SK-N-SH (cell line): Measurements from ENCODE around the gene CSRNP3. TPM values are rescaled to one million over a fixed set of nuclear protein-coding genes. Genes with fewer than 3 reads are reported as not detected.
A peak's percentile ranks its signal among the peaks of the same experiment; 100 is the strongest.

Source experiments
- CTCF ChIA-PET: fragments of 300-600, 350-600 bp; formaldehyde crosslinking; extraction: SDS; loops from one replicate; lab custom pipeline; 2021; lab: Yijun Ruan, JAX
- POLR2A ChIA-PET: fragments of 350-600 bp; sonication (Branson Sonifier 250); formaldehyde crosslinking; extraction: SDS; loops from one replicate; lab custom pipeline; 2020; ENCODE audit warnings: antibody characterized with exemption, inconsistent platforms; lab: Yijun Ruan, JAX
- DNase-seq: peaks from one replicate; pipeline ENCODE4 v3.0.0; 2012
- H2AFZ ChIP-seq: fragments of 200-600 bp; sonication (generic); 2 replicates; pipeline ENCODE4 v1.8.1; 2016; ENCODE audit warnings: antibody characterized with exemption, mild to moderate bottlenecking, low read depth
- H3F3A ChIP-seq: fragments of 200-600 bp; sonication (generic); replicated peaks from 2 replicates; pipeline ENCODE3; 2016; ENCODE audit warnings: antibody characterized with exemption, mild to moderate bottlenecking; ENCODE audit not compliant: insufficient read depth
- H3K27ac ChIP-seq, 2 experiments: fragments of 200-500 bp in 1 of 2; fragments of 200-600 bp in 1 of 2; sonication (Bioruptor generic) in 1 of 2; sonication (generic), shearing (Covaris generic) in 1 of 2; 2 replicates each; pipeline versions ENCODE4 v1.5.1 to v1.6.1; 2014 to 2016; ENCODE audit warnings: low read depth in 2 of 2, inconsistent platforms in 1 of 2, low read length in 1 of 2, mild to moderate bottlenecking in 1 of 2, mixed read lengths in 1 of 2
- H3K27me3 ChIP-seq: fragments of 200-600 bp; sonication (generic), shearing (Covaris generic); 2 replicates; pipeline ENCODE4 v1.6.1; 2016; ENCODE audit warnings: mixed run types; ENCODE audit not compliant: insufficient read depth
- H3K36me3 ChIP-seq, 2 experiments: fragments of 200-500 bp in 1 of 2; fragments of 200-600 bp in 1 of 2; sonication (Bioruptor generic) in 1 of 2; sonication (generic) in 1 of 2; replicated peaks in 1 of 2; 2 replicates each; pipeline versions ENCODE3 to v1.5.1; 2014 to 2016; ENCODE audit warnings: low read length in 1 of 2, mild to moderate bottlenecking in 1 of 2; ENCODE audit not compliant: insufficient read depth in 2 of 2, control insufficient read depth in 1 of 2
- H3K4me1 ChIP-seq, 2 experiments: fragments of 200-500 bp in 1 of 2; fragments of 200-600 bp in 1 of 2; sonication (Bioruptor generic) in 1 of 2; sonication (generic), shearing (Covaris generic) in 1 of 2; 2 replicates each; pipeline versions ENCODE4 v1.5.1 to v1.6.1; 2014 to 2016; ENCODE audit warnings: low read depth in 1 of 2, low read length in 1 of 2, mixed run types in 1 of 2; ENCODE audit not compliant: insufficient read depth in 2 of 2, control insufficient read depth in 1 of 2
- H3K4me2 ChIP-seq: fragments of 200-600 bp; sonication (generic), shearing (Covaris generic); 2 replicates; pipeline ENCODE4 v1.6.1; 2017; ENCODE audit warnings: mixed run types
- H3K4me3 ChIP-seq, 2 experiments: fragments of 200-500 bp in 1 of 2; fragments of 200-600 bp in 1 of 2; sonication (Bioruptor generic) in 1 of 2; sonication (generic), shearing (Covaris generic) in 1 of 2; 2 replicates each; pipeline versions ENCODE4 v1.5.1 to v1.8.1; 2014 to 2016; ENCODE audit warnings: low read depth in 2 of 2, inconsistent platforms in 1 of 2, low read length in 1 of 2, mild to moderate bottlenecking in 1 of 2, mixed read lengths in 1 of 2, moderate library complexity in 1 of 2
- H3K79me2 ChIP-seq: fragments of 200-600 bp; sonication (generic); 2 replicates; pipeline ENCODE4 v1.8.1; 2017; ENCODE audit warnings: mild to moderate bottlenecking; ENCODE audit not compliant: insufficient read depth
- H3K9ac ChIP-seq: fragments of 200-600 bp; sonication (generic); 2 replicates; pipeline ENCODE4 v1.6.1; 2017; ENCODE audit warnings: mixed run types
- H3K9me2 ChIP-seq: fragments of 200-600 bp; sonication (generic); 2 replicates; pipeline ENCODE4 v1.6.1; 2017; ENCODE audit warnings: mixed run types
- H3K9me3 ChIP-seq: fragments of 200-600 bp; sonication (generic); 2 replicates; pipeline ENCODE4 v1.6.1; 2017; ENCODE audit warnings: mixed run types, mild to moderate bottlenecking, moderate library complexity
- H4K20me1 ChIP-seq: fragments of 200-600 bp; sonication (generic); 2 replicates; pipeline ENCODE4 v1.6.1; 2017; ENCODE audit warnings: mild to moderate bottlenecking, mixed run types; ENCODE audit not compliant: insufficient read depth
- FOSL2 ChIP-seq: IDR thresholded peaks from 2 replicates; pipeline ENCODE4 v1.4.0; 2012; ENCODE audit warnings: low read depth, mild to moderate bottlenecking, moderate library complexity, borderline replicate concordance
- GABPA ChIP-seq: IDR thresholded peaks from 2 replicates; pipeline ENCODE4 v1.4.0; 2012; ENCODE audit warnings: low read depth, mild to moderate bottlenecking
- NFIC ChIP-seq: IDR thresholded peaks from 2 replicates; pipeline ENCODE4 v1.4.0; 2012; ENCODE audit warnings: borderline replicate concordance
- POLR2AphosphoS5 ChIP-seq: IDR thresholded peaks from 2 replicates; pipeline ENCODE4 v1.6.1; 2012; ENCODE audit warnings: low read depth, low read length
- RAD21 ChIP-seq: IDR thresholded peaks from 2 replicates; pipeline ENCODE4 v1.6.1; 2012; ENCODE audit warnings: mild to moderate bottlenecking, low read length
- RFX5 ChIP-seq: IDR thresholded peaks from 2 replicates; pipeline ENCODE4 v1.6.1; 2012; ENCODE audit warnings: mild to moderate bottlenecking, improper control_type of control experiment, low read length
- SMC3 ChIP-seq: IDR thresholded peaks from 2 replicates; pipeline ENCODE4 v1.6.1; 2012; ENCODE audit warnings: low read depth, low read length, improper control_type of control experiment
- TCF12 ChIP-seq: IDR thresholded peaks from 2 replicates; pipeline ENCODE4 v1.4.0; 2012
- YY1 ChIP-seq: IDR thresholded peaks from 2 replicates; pipeline ENCODE4 v1.4.0; 2012; ENCODE audit warnings: low read depth, mild to moderate bottlenecking
- WGBS: methylation state at CpG from one replicate; pipeline ENCODE4 v1.1.6; 2017; ENCODE audit warnings: low lambda C conversion rate; 5-methylcytosine and 5-hydroxymethylcytosine counted together
- polyA plus RNA-seq, 3 experiments: library from polyadenylated mRNA; depleted of rRNA; stranded (reverse); fragments of >200 nt; gene quantifications; 2 replicates each; pipeline ENCODE4 v1.2.3, GENCODE V29; 2012
- TF ChIP-seq, protein P1 (sequence below): fragments of 150-350 bp; IDR thresholded peaks from 2 replicates; pipeline ENCODE4 v1.6.1; 2017; ENCODE audit warnings: antibody characterized with exemption, low read length, low read depth, borderline replicate concordance
- TF ChIP-seq, protein P2 (sequence below): IDR thresholded peaks from 2 replicates; pipeline ENCODE4; 2012

The CSRNP3 gene
- polyA plus RNA-seq, 1 of the 3 experiments (the other 2 are of a cell fraction) = 1.0 TPM

DNA sequence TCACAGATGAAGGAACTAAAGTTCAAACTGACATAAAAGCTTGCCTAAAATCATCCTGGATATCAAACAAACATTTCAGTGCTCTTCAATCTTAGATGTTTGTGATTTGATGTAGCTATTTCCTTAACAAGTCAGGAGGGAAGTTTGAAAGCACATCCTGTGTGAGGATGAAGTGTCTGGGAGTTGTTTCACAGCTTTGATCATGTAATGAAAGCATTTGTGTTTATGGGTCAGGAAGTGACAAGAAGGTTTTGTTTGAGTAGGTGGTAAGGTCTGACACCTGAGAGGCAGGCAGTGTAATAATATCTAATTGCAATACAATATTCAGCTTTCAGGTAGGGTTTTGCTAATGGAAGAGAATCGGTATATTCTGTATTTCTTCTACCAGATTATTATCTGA, 26.0 kb upstream of the CSRNP3 start:
- DNase-seq = no peak
- Histone ChIP-seq H3K4me3 (no peak overlapping the region), H3F3A (no peaks in the 10 kb centered on the region), H3K27me3 (no peaks in the 10 kb centered on the region), H3K4me1 (peaks cover 6 to 12% of the 10 kb centered on the region in 2 experiments; a peak in 2 of 4 replicates), H3K27ac (no peak overlapping the region), H3K9me3 (no peaks in the 10 kb centered on the region), H4K20me1 (no peaks in the 10 kb centered on the region), H3K36me3 (no peaks in the 10 kb centered on the region), H3K4me2 (no peak overlapping the region), H3K9ac (no peak overlapping the region), H2AFZ (0 out of 2 replicates have a peak overlapping the region, but pooled peaks have one; percentile 2), H3K79me2 (no peaks in the 10 kb centered on the region), H3K9me2 (no peaks in the 10 kb centered on the region)
- ChIA-PET CTCF (interaction anchor here (1.2 kb wide), 1 partner anchor 431 kb away, joined by 4 read pairs; no protein-coding TSS in a partner anchor), POLR2A (no interaction called here)
- WGBS = 87% methylated on average over 1 of the region's 1 CpG
- TF ChIP-seq GABPA = no peak
- no peak for TF ChIP-seq POLR2AphosphoS5
- no peak for TF ChIP-seq FOSL2

DNA sequence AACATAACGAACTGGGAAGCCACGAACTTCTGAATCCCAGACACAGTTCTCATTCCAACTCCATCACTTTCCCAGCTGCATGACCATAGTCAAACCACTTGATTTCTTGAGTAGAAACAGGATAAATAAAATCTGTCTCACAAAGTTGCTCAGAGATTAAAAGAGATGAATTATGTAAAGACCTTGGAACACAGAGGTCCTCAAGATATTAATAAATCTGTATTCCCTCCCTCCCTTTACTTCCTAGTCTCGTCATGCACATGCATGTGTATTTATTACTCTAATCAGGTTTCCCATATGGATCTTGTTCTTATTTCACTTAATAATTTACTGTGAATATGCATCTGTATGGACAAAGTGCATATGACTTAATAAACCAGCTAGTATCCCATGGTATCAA, 21.1 kb upstream of the CSRNP3 start:
- DNase-seq = no peak
- TF ChIP-seq, protein P1, sequence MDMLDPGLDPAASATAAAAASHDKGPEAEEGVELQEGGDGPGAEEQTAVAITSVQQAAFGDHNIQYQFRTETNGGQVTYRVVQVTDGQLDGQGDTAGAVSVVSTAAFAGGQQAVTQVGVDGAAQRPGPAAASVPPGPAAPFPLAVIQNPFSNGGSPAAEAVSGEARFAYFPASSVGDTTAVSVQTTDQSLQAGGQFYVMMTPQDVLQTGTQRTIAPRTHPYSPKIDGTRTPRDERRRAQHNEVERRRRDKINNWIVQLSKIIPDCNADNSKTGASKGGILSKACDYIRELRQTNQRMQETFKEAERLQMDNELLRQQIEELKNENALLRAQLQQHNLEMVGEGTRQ = no peak
- TF ChIP-seq YY1 (no peak), NFIC (no peak), TCF12 (no peak)
- TF ChIP-seq, protein P2, sequence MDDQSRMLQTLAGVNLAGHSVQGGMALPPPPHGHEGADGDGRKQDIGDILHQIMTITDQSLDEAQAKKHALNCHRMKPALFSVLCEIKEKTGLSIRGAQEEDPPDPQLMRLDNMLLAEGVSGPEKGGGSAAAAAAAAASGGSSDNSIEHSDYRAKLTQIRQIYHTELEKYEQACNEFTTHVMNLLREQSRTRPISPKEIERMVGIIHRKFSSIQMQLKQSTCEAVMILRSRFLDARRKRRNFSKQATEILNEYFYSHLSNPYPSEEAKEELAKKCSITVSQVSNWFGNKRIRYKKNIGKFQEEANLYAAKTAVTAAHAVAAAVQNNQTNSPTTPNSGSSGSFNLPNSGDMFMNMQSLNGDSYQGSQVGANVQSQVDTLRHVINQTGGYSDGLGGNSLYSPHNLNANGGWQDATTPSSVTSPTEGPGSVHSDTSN = no peak
- TF ChIP-seq, all 33 proteins: peak for 0
- Histone ChIP-seq H2AFZ (no peak overlapping the region), H3K4me1 (peaks cover 0 to 10% of the 10 kb centered on the region in 2 experiments; a peak in 2 of 4 replicates), H3K27me3 (no peaks in the 10 kb centered on the region), H3K4me2 (no peak overlapping the region), H3K9me3 (no peaks in the 10 kb centered on the region), H3K9ac (no peak overlapping the region), H4K20me1 (no peaks in the 10 kb centered on the region), H3K36me3 (no peaks in the 10 kb centered on the region), H3F3A (no peaks in the 10 kb centered on the region), H3K4me3 (no peak overlapping the region), H3K79me2 (no peaks in the 10 kb centered on the region), H3K27ac (no peak overlapping the region), H3K9me2 (no peaks in the 10 kb centered on the region)
- CTCF ChIA-PET = interaction anchor here (0.6 to 3.0 kb wide), 3 partner anchors 8 to 607 kb away, joined by 3 to 9 read pairs (median 5); partner anchors contain the start of gene COBLL1
- POLR2A ChIA-PET = no interaction called here
- 53% methylated on average over 3 of the region's 3 CpGs for WGBS

DNA sequence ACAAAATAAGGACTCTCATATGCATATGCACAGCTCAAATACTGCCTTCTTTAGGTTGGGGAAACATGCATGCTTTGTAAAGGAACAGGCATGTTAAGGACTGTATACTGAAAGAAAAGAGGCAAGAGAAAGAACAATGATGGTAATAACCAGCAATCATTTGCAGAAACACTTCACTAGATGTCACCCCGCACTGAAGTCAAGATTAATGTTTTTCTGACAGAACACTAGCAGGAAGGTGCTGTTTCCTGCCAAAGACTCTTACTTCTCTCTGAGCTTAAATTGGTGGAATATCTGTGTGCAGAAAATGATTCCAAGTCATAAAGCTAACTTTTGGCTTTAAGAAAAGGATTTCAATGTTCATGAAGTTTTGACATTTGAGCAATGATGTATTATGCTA, 19.3 kb upstream of the CSRNP3 start:
- WGBS = 74% methylated on average over 1 of the region's 1 CpG
- Histone ChIP-seq H4K20me1 (no peaks in the 10 kb centered on the region), H2AFZ (no peak overlapping the region), H3F3A (no peaks in the 10 kb centered on the region), H3K36me3 (no peaks in the 10 kb centered on the region), H3K27ac (no peak overlapping the region), H3K27me3 (no peaks in the 10 kb centered on the region), H3K4me1 (peaks cover 0 to 10% of the 10 kb centered on the region in 2 experiments; a peak in 1 of 4 replicates), H3K4me2 (no peak overlapping the region), H3K9ac (no peak overlapping the region), H3K79me2 (no peaks in the 10 kb centered on the region), H3K4me3 (no peak overlapping the region), H3K9me2 (no peaks in the 10 kb centered on the region), H3K9me3 (no peaks in the 10 kb centered on the region)
- ChIA-PET POLR2A (no interaction called here), CTCF (interaction anchor here (1.0 to 3.0 kb wide), 9 partner anchors 9 to 424 kb away, joined by 3 to 9 read pairs (median 5); partner anchors contain the start of gene SCN2A)
- TF ChIP-seq, protein P1 = no peak
- TF ChIP-seq RFX5 (no peak), TCF12 (no peak), SMC3 (peak; percentile 8; the same call in 1 of the 2 replicates), RAD21 (peak; percentile 44)
- DNase-seq = no peak
